SK-N-MC (cell line): ENCODE data around the gene HOXC12.

Experiments used
- EZH2 ChIP-seq: fragments of 200-600 bp; sonication (generic); IDR thresholded peaks from one replicate; pipeline ENCODE4 v1.6.1; 2017; ENCODE audit warnings: antibody characterized with exemption
- FOXP2 ChIP-seq: optimal IDR thresholded peaks from 2 replicates; pipeline ENCODE3; 2011; ENCODE audit warnings: mild to moderate bottlenecking, moderate library complexity; ENCODE audit not compliant: insufficient read depth; ENCODE audit errors: extremely low read length, control extremely low read depth
- POLR2AphosphoS5 ChIP-seq: IDR thresholded peaks from 2 replicates; pipeline ENCODE4 v1.6.1; 2012; ENCODE audit warnings: mild to moderate bottlenecking, low read depth, low read length, borderline replicate concordance

DNA sequence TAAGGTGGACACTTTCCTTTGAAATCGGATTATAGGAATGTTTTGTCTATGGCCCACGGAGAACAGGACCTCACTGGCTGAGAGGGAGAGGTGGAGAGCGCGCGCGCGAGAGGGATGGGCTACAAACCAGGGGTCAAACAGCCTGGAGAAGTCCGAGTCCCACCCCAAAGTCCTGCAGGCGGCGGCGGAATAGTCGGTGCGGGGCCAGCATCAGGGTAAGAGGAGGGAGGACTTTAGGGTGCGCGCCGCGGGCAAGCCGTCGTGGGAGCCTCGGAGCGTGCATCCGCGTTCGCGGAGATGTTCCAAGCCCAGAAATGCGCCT is 50.8 kb downstream of the HOXC12 start:
- TF ChIP-seq POLR2AphosphoS5 (no peak), EZH2 (no peak), FOXP2 (no peak)
